Ureter (tissue), 1 donor: Measurements from ENCODE around the gene TMEM94. TPM values are rescaled to one million over a fixed set of nuclear protein-coding genes. Genes with fewer than 3 reads are reported as not detected.
"Not testable (repeated sequence)": the region's sequence is repeated elsewhere in the genome, so short reads cannot be mapped to it uniquely, and the experiment has no call there.

ENCODE experiments used
- DNase-seq: peaks from one replicate; pipeline ENCODE4 v3.0.0-alpha.2; 2020; ENCODE audit warnings: low spot score
- total RNA-seq: library from RNA; stranded (reverse); gene quantifications from one replicate; pipeline ENCODE4 v1.2.4, GENCODE V29; 2023
- donor health status: DM: yes; HTN: yes; CAD: no.

Gene TMEM94
- total RNA-seq, 1 donor from 2014 or later: 73.2 TPM

DNA sequence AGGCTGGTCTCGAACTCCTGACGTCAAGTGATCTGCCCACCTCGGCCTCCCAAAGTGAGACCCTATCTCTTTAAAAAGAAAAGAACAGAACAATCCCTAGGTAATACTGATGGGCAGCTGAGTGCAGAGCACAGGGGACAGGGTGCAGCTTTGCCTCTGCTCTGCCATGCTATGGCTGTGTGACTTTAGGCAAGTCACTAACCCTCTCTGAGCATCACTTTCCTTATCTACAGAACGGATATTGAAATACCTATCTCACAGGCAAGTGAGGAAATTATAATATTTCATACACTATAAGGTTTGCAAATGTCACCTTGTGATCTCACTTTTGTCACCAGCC is 54.8 kb downstream of the TMEM94 start:
- DNase-seq: no peak

DNA sequence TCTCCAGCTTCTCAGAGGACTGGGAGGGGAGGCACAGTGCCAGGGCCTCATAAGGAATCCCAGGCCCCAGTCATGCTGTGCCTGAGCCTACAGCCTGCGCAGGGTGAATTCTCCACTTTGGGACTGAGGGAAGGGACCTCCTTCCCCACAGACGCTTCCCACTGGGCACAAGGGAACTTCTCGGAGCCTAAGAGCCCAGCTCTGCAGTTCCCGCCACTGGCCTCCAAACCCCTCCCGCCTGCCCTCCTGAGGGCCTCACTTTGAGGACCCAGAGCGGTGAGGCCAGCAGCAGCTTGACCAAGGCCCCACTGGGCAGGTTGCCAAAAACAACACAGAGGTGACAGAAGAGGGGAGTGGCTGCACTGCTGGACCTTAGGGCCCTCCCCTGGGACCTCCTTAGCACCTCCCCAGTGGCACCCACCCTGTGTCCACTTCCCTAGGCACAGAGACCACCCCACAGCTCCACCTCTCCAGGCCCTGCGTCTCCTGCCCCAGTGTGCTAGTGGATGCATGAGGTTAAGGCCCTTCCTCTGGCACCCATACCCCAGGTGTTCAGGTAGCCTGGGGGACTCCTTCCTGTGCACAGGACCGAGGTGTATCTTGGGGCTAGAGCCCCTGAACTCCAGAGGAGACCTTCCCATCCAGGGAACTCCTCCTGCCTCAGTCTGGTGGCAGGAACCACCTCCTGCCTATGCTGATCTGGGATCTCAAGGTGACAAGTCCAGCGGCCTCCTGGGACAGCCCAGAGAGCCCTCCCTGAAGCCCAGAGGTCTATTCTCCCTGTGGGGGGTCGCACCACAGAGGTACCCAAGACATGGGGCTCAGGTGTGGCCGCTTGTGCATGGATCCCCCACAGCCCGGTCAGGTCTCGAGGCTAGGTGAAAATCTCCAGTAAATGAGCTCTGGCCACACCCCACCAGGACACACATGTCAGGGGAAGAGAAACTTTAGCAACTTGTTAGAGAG is 55.5 kb downstream of the TMEM94 start:
- DNase-seq: no peak

DNA sequence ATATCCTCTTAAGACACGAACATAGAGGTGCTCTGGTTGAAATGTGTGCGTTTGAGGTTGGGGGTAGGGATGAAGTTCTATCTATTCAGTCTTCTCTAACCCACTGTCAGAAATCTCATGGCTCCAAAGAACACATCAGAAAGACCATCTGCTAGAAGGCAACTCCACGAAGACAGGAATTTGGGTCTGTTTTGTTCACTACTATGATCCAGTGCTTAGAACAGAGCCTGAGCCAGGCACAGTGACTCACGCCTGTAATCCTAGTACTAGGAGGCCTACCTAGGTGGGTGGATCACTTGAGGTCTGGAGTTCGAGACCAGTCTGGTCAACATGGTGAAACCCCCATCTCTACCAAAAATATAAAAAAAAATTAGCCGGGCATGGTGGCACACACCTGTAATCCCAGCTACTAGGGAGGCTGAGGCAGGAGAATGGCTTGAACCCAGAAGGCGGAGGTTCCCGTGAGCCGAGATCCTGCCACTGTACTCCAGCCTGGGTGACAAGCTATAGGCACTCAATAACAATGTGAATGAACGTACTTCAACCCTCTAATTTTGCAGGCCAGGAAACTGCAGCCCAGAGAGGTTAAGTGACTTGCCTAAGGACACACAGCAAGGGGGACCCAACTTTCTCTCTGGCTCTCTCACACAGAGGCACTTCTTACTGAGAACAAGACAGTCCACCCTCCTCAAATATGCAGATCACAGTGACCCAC is 56.6 kb downstream of the TMEM94 start:
- no peak for DNase-seq

DNA sequence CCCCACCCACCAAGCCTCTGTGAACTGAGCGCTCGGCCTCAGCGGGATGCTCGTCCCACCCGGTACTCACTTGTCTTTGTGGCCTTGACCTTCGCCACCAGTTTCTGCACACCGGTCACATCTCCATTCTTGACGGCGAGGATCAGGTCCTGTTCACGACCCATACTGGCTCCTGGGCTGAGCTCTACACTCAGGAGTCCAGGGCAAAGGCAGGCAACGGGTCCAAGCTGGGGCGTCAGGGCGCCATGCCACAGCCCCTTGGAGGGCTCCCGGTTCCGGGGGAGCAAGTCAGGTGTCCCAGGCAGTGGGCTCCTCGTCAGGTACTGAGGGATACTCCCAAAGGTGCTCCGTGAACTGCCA is 57.2 kb downstream of the TMEM94 start:
- DNase-seq: no peak

DNA sequence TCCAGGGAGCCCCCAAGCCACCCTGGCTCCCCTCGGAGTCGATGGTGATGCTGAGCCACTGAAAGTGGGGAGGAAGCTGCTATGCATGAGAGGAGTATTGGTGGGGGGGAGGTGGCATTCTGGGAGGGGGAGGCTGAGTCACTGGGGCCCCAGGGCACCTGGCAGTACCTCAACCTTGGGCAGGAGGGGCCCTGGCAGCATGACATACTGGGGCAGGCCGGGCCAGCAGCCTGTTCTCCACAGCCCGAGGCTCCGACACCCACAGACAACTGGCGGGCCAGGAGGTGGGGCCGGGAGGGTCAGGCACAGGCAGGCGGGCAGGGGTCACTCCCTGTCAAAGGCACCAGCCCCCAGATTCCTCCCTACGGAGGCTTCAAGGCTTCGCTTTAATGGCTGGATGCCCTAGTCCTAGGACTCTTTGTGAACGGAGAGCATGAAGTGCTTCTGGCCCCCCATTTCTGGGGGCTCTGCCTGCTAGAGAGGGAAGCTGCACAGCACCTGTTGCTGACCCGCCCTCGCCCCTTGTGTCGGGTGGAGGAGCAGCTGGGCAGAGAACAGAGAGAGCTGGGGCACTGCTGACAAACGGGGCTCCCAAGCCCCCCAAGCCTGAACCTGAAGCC is 58.0 kb downstream of the TMEM94 start:
- peak; percentile 63 for DNase-seq

DNA sequence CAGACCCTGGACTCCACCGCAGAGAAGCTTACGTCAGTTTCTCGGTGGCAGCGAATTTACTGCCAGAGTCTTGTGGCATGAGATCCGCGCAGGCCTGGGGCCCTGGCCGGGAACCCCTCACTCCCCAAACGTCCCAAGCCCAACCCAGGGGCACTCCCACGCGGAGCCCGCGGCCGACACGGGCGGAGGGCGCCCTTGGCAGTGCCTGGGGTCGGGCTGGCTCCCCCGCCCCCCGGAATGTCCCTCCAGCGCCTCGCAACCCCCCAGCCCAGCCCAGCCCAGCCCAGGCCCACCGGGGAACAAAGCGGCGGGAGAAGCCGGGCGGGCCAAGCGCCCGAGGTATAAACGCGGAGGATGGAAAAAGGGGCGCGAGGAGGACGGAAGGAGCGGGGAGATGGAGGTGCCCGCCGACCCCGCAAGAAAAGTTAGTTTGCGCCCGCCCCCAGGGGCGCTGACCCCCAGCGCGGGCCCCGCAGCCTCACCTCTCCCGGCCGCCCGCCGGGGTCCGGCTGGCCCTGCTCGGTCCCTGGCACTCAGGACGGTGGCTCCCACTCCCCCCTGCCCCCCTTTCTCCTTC is 58.6 kb downstream of the TMEM94 start:
- no peak for DNase-seq

DNA sequence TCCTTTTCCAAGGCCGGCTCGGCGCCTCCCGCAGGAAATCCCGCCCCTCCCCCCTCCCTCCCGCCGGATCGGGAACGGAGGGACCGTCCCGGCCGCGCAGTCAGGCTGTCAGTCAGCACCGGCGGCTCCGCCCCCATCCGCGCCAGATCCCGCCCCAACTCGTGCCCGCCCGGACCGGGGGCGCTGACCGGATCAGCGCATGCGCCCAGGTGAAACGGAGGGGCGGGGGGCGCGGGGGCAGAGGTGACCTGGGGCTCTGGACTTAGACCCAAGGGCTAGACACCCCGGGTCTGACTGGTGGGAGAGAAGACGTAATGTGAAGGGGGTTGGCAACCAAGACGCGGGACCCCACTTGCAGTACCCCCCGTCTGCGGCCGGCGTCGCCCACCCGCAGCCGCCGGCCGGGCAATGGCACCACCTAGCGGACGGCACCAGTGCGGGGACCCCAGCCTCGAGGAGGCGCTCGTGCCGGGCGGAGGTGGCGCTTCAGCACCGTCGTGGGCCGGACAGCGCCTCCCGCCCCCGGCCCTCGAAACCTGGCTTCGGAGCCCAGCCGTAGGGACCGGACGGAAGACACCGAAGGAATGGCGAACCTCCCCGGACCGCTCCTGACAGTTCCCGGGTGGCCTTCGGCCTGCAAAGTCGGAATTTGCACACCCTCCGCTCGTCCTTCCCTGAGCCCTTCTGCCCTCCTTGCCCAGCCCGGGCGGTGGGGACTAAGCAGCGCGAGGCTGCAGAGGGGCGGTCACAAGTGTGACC is 59.2 kb downstream of the TMEM94 start, which contains the start of gene CASKIN2:
CASKIN2 (minus strand) TSS at position 42 of the 759 bp plus-strand sequence. CDS start 1,733 bp downstream, outside the sequence.
- DNase-seq: peak; percentile 96

DNA sequence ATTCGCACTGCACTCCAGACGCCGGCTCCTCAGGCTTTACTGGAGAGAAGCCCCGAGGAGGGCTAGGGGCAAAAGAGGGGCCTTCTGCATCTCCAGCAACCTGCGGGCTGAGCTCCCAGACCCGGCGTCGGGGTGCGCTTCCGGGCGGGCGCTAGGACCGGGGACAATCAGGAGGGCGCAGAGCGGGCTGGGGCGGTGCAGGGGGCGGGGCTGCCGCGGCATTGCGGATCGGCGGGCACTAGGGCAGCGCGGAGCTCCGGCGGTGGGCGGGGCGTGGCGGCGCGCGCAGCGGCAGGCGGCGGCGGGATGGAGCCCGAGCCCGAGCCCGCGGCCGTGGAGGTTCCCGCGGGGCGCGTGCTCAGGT is 59.8 kb downstream of the TMEM94 start, which contains the start of gene TSEN54:
TSEN54 (plus strand) TSS at position 274 of the 364 bp plus-strand sequence; CDS start at position 307, 33 bp downstream.
- DNase-seq: peak; percentile 96

DNA sequence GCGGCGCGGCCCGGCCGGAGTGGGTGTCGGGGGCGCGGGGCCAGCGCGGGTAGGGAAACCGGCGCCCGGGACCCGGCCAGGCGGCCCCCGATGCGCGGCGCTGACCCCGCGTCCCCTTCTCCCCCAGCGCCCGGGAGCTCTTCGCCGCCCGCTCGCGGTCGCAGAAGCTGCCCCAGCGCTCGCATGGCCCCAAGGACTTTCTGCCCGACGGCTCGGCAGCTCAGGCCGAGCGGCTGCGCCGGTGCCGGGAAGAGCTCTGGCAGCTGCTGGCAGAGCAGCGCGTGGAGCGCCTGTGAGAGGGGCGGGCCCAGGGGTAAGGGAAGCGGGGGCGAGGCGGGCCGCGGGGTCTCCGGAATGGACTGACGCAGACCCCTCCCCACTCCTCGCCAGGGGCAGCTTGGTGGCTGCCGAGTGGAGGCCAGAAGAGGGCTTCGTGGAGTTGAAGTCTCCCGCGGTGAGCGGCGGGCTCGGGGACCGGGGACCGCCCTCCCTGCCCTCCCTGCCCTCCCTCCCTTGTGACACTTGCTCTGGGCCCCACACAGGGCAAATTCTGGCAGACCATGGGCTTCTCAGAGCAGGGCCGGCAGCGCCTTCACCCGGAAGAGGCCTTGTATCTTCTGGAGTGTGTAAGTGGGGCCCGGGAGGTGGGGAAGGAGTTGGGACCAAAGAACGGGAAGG is 60.3 kb downstream of the TMEM94 start:
- DNase-seq: no peak

DNA sequence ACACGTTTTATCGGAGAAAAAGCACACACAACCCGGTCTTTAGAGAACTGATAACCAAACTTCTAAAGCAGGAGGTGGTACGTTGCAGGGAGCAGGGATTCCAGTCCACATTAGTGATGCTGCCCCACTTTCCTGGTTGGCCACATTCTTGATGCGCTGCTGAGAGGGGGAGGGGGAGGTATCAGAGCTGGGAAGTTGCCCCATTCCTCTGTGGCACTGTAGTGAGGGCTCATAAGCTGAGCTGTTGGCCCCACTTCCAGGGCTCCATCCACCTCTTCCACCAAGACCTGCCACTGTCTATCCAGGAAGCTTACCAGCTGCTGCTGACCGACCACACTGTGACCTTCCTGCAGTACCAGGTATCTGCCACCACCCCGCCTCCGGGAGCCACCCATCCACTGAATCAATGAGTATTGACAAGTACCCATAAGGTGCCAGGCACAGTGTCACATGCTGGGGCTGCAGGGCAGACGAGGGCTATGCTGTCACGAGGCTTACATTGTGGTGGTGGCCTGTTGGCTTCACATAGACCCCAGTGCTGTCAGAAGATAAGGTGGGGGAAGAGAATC is 60.9 kb downstream of the TMEM94 start:
- peak; percentile 57 for DNase-seq

DNA sequence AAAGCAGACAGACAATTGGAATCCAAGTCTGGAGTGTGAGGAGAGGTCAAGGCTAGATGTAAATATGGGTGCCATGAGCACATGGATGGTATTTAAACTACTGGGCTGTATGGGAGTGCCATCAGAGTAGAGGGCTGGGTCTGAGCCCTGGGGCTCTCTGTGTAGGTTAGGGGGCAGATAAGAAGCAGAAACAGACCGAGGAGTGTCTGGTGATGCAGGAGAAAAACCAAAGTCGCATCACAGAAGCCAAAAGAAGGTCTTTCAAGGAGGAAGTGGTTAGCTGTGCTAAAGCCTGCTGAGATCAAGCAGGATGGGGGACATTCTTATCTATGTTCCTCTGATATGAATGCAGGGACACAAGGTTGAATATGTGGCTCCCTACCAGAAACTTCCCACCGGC is 61.8 kb downstream of the TMEM94 start:
- DNase-seq: no peak

DNA sequence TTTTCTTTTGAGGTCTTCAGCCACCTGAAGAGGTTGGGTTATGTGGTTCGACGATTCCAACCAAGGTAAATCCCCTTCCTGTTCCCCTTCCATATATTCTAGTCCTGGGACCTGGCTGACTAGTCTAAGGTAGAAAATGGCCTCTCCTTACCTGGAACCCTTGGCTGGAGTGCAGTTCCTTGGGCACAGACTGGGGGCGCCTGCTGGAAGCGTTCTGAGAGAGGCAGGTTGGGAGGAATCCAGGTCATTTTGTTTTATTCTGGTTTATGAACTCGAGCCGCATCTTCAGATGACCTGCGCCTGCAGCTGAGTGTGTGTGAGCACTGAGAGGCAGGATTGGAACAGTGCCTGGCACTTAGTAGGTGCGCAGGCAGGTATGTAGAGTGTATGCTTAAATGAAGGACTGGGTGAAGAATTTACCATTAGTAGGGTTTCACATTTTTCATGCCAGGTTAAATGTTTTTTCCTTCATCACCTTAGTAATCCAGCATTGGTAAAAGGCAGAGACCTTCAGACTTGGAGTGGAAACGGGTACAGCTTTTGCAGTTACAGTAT is 62.6 kb downstream of the TMEM94 start:
- DNase-seq: no peak

DNA sequence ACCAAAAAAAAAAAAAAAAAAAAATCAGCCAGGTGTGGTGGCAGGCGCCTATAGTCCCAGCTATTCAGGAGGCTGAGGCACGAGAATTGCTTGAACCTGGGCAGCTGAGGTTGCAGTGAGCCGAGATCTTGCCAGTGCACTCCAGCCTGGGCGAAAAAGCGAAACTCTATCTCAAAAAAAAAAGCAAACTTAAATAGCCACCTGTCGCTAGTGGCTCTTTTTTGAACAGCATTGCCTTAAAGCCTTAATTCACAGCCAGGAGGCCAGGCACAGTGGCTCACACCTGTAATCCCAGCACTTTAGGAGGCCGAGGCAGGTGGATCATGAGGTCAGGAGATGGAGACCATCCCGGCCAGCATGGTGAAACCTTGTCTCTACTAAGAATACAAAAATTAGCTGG is 64.0 kb downstream of the TMEM94 start:
- DNase-seq: not testable (repeated sequence)

DNA sequence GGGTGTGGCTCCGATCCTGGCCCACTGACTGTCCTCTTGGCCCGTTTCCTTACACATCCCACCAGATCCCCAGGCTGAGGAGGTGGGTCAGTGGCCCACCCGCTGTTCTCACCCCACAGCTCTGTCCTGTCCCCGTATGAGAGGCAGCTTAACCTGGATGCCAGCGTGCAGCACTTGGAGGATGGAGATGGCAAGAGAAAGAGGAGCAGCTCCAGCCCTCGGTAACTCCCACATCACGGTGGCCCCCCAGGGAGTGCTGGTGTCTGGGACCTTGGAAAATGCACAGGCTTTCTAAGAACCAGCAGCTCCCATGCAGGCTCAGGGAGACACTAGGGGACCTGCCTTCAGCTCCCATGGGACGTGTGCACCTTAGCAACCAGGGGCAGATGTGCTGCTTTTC is 64.9 kb downstream of the TMEM94 start:
- DNase-seq: no peak

DNA sequence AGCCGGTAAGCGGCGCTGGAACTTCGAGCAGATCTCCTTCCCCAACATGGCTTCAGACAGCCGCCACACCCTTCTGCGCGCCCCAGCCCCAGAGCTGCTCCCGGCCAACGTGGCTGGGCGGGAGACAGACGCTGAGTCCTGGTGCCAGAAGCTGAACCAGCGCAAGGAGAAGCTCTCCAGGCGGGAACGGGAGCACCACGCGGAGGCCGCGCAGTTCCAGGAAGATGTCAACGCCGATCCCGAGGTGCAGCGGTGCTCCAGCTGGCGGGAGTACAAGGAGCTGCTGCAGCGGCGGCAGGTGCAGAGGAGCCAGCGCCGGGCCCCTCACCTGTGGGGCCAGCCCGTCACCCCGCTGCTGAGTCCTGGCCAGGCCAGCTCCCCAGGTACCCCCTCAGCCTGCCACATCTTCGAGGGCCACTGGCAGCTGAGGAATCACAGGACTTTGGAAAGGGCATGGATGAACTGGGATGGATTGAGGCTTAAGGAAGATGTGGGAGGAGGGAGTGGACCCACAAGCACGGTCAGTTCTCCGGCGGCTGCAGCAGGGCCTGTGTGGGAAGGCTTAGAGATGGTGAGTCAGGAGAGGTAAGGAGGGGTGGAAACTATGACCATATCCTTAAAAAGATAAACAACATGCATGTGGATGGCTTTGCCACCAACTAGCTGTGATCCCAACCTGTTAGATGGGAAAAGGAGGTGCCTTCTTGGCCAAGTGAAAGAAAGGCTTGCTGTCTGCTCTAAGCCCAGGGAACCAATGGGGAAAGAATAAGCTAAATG is 65.7 kb downstream of the TMEM94 start:
- DNase-seq: no peak

DNA sequence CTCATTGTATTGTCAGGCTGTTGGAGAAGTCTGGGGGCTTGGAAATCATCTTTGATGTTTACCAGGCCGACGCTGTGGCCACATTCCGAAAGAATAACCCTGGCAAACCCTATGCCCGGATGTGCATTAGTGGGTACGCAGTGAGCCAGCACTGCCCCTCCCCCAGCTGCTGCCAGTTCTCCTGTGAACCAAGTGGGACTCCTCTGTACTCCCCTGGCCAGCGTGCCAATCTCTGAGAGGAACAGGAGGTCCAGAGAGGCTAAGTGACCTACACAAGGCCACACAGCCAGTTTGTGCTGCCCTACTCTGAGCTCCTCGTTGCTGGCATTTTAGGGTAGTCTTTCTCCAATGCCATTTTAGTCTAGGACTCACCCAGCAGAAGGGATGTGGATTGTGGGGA is 67.2 kb downstream of the TMEM94 start:
- DNase-seq: no peak

DNA sequence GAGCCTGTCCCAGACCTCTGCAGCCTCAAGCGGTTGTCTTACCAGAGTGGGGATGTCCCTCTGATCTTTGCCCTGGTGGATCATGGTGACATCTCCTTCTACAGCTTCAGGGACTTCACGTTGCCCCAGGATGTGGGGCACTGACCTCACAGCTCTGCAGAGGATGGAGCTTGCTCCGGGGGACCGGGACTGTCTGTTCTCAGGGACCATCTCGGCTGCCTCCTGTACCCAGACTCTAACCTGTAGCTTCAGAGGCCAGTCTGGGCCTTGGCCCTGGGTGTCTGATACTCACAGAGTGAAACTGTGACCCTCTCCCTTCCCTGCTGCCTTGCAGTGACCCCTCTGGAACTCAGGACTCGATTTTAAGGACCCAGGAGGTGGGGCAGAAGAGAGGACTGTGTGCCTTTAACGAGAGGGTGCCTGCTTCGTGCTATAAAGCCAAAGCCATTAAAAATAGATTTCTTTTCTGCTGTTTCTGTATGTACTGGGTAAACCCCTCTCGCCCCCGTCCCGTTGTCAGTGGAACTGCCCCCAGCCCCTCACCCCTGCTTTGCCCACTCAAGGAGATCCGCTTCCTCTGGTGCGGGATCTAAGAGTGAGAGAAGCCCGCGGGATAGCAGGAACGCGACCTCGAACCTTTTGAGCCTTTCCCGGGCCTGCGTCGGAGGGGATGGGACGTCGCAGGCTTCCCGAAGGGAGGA is 68.0 kb downstream of the TMEM94 start:
- DNase-seq: no peak

DNA sequence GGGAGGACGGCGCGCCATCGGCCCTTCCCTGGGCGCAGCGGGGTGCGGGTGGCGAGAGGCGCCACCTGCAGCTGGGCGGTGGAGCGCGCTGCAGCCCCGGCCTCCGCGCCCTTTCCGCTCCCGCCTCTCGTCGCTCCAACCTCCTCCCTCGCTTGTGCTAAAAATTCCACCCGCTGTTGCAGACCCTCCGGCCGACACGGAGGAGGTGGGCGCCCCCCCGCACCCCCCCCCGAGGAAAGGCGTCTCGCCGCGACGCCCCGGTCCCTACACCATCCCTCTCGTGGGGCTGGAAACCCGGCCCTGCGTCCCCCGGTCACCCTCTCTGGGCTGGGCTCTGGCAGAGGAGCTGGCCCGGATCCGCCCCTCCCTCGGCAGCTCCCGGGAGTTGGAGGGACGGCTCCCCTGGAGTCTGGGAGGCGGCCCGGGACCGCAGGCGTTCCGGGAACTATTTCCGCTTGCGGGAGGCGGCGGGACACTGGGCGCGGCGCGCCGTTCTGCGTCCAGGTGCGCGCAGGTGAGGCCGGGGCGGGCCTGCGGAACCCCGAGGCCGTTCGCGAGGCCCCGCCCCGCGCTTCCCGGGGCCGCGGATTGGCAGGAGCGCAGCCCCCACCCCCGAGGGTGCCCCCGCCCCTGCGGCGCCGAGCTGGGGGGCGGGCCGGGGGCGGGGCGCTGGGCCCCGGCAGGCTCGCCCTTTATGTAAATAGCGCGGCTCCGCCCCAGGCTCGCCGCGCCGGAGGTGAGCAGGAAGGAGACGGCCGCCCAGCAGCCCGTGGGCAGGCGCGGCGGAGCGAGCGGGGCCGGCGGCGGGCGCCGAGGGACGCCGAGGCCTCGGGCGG is 68.8 kb downstream of the TMEM94 start, which contains the start of gene LLGL2:
LLGL2 (plus strand) TSS at position 728 of the 836 bp plus-strand sequence. CDS start 17,730 bp downstream, outside the sequence.
- peak; percentile 81 for DNase-seq
